A673 (cell line): Measurements from ENCODE around the gene CCDC127. TPM values are rescaled to one million over a fixed set of nuclear protein-coding genes. Genes with fewer than 3 reads are reported as not detected.

Experiments
- BruUV-seq: library from RNA; stranded (reverse); fragments of 400-500 nt; replicated peaks from 2 replicates; lab custom pipeline; 2021; lab: Mats Ljungman, UMichigan
- CTCF ChIA-PET: fragments of 300-600 bp; sonication (Branson Sonifier 250); formaldehyde crosslinking; loops from one replicate; lab custom pipeline; 2022; ENCODE audit warnings: antibody characterized with exemption; lab: Charles Lee
- POLR2A ChIA-PET: fragments of 300-600 bp; sonication (Branson Sonifier 250); formaldehyde crosslinking; loops from one replicate; lab custom pipeline; 2022; ENCODE audit warnings: antibody characterized with exemption; ENCODE audit not compliant: low non-redundant PET; lab: Charles Lee
- DNase-seq: peaks from one replicate; pipeline ENCODE4 v3.0.0-alpha.2; 2015; ENCODE audit warnings: low spot score
- H3K27ac ChIP-seq: fragments of 200-600 bp; sonication (generic); 2 replicates; pipeline ENCODE4 v1.5.1; 2016; ENCODE audit warnings: mixed run types, low read depth, mild to moderate bottlenecking, mixed read lengths, antibody characterized with exemption, low read length; ENCODE audit not compliant: poor library complexity, severe bottlenecking
- H3K27me3 ChIP-seq: fragments of 200-600 bp; sonication (generic); replicated peaks from 2 replicates; pipeline ENCODE4 v1.6.1; 2017; ENCODE audit warnings: mixed run types, low read depth, mild to moderate bottlenecking, mixed read lengths, antibody characterized with exemption, low read length; ENCODE audit not compliant: insufficient read depth, poor library complexity
- H3K36me3 ChIP-seq: fragments of 200-600 bp; sonication (generic); 2 replicates; pipeline ENCODE4 v1.6.1; 2016; ENCODE audit warnings: mixed run types, mild to moderate bottlenecking, mixed read lengths, antibody characterized with exemption, low read length; ENCODE audit not compliant: insufficient read depth, poor library complexity, severe bottlenecking
- H3K4me1 ChIP-seq: fragments of 200-600 bp; sonication (generic); 2 replicates; pipeline ENCODE4 v1.6.1; 2017; ENCODE audit warnings: mixed run types, mild to moderate bottlenecking, mixed read lengths, antibody characterized with exemption, low read length; ENCODE audit not compliant: insufficient read depth, poor library complexity, severe bottlenecking
- H3K4me3 ChIP-seq: fragments of 200-600 bp; sonication (generic); 2 replicates; pipeline ENCODE4 v1.5.1; 2016; ENCODE audit warnings: low read depth, mixed run types, mild to moderate bottlenecking, mixed read lengths, low read length; ENCODE audit not compliant: poor library complexity, severe bottlenecking
- H3K9me3 ChIP-seq: fragments of 200-600 bp; sonication (generic); 2 replicates; pipeline ENCODE4 v1.6.1; 2016; ENCODE audit warnings: mixed run types, low read depth, mild to moderate bottlenecking, mixed read lengths, antibody characterized with exemption, low read length; ENCODE audit not compliant: poor library complexity, severe bottlenecking
- EZH2 ChIP-seq: fragments of 200-600 bp; sonication (generic); IDR thresholded peaks from 2 replicates; pipeline ENCODE4 v1.6.1; 2017; ENCODE audit warnings: borderline replicate concordance, low read depth, mild to moderate bottlenecking, mixed read lengths, antibody characterized with exemption, low read length; ENCODE audit not compliant: poor library complexity, severe bottlenecking
- intact Hi-C: fragments of 100-400 bp; cut with micrococcal nuclease; formaldehyde crosslinking; loops from one replicate; pipeline ENCODE4 v1.10.0; 2022; ENCODE audit not compliant: unreplicated experiment
- total RNA-seq: library from RNA; stranded (reverse); gene quantifications from 2 replicates; pipeline ENCODE4 v1.2.3, GENCODE V29; 2021
- TF ChIP-seq, protein P1 (sequence below): fragments of 300-800, 200-600 bp; sonication (generic); conservative IDR thresholded peaks from 2 replicates; pipeline ENCODE4 v1.5.1; 2017; ENCODE audit warnings: low read depth, mild to moderate bottlenecking, antibody characterized with exemption, low read length, moderate library complexity, mixed read lengths

CCDC127 gene
- total RNA-seq, 1 experiment from 2014 or later = 8.8 TPM

GRCh38 chr5:192691-192969 is 25.3 kb downstream of the CCDC127 start:
- no peak for DNase-seq

DNA sequence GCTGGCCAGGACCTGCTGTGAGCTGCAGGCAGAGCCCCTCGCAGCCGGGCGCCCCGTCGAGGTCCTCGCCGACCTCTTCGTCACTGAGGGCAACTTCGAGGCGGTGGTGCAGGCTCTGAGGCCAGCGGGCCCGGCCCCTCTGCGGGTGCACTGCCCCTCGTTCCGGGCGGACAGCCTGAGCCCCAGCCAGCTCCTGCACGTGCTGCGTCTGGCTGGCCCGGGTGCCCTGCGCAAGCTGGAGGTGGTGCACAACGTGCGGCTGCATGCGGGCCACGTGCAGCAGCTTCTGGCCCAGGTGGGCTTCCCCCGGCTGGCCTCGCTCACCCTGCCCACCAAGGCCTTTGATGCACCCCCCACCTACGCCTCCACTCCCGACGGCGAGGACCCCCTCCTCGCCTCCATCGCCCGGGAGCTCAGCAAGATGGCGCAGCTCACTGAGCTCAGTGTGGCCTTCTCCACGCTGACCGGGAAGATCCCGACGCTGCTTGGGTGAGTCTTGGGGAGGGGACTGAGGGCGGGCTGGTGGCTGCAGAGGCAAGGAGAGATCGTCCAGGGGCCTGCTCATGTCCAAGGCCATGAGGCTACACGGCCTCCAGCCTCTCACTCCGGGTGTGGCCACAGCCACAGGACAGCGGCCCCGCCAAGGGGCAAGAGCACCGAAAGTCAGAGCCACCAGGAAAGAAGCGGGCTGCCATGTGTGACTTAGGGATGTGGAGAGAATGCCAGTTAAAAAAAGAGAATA is 25.8 kb downstream of the CCDC127 start:
- H3K9me3 ChIP-seq = no peaks in the 10 kb centered on the region
- intact Hi-C loops = no loop called here
- ChIA-PET CTCF (no interaction called here), POLR2A (no interaction called here)
- no peaks in the 10 kb centered on the region for H3K36me3 ChIP-seq
- peaks cover 3% of the 10 kb centered on the region for H3K4me1 ChIP-seq
- H3K27ac ChIP-seq = no peak overlapping the region
- H3K27me3 ChIP-seq = no peaks in the 10 kb centered on the region
- DNase-seq = no peak
- no peak for TF ChIP-seq EZH2
- TF ChIP-seq, protein P1, sequence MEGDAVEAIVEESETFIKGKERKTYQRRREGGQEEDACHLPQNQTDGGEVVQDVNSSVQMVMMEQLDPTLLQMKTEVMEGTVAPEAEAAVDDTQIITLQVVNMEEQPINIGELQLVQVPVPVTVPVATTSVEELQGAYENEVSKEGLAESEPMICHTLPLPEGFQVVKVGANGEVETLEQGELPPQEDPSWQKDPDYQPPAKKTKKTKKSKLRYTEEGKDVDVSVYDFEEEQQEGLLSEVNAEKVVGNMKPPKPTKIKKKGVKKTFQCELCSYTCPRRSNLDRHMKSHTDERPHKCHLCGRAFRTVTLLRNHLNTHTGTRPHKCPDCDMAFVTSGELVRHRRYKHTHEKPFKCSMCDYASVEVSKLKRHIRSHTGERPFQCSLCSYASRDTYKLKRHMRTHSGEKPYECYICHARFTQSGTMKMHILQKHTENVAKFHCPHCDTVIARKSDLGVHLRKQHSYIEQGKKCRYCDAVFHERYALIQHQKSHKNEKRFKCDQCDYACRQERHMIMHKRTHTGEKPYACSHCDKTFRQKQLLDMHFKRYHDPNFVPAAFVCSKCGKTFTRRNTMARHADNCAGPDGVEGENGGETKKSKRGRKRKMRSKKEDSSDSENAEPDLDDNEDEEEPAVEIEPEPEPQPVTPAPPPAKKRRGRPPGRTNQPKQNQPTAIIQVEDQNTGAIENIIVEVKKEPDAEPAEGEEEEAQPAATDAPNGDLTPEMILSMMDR = no peak
- BruUV-seq = no TSS peak
- H3K4me3 ChIP-seq = no peak overlapping the region

More at GRCh38 chr5:192691-192969, 25.3 kb downstream of the CCDC127 start:
- BruUV-seq = no TSS peak
- TF ChIP-seq, protein P1 = no peak
- no peak for TF ChIP-seq EZH2
- CTCF ChIA-PET = no interaction called here
- peaks cover 3% of the 10 kb centered on the region for H3K4me1 ChIP-seq
- H3K27me3 ChIP-seq = no peaks in the 10 kb centered on the region
- intact Hi-C loops = no loop called here
- no peaks in the 10 kb centered on the region for H3K9me3 ChIP-seq
- H3K27ac ChIP-seq = no peak overlapping the region
- no peak overlapping the region for H3K4me3 ChIP-seq
- POLR2A ChIA-PET = no interaction called here
- H3K36me3 ChIP-seq = no peaks in the 10 kb centered on the region

GRCh38 chr5:191036-191948 is 26.7 kb downstream of the CCDC127 start, which contains the start of gene LRRC14B:
TSS of gene LRRC14B (plus strand) at chr5:191495. CDS start at chr5:191539, 44 bp downstream.
- Histone ChIP-seq H3K4me3 (no peak within 1 kb of the TSS), H3K4me1 (peaks cover 3% of the 10 kb centered on the region), H3K9me3 (no peaks in the 10 kb centered on the region), H3K36me3 (no peaks in the 10 kb centered on the region), H3K27me3 (no peaks in the 10 kb centered on the region), H3K27ac (no peak within 1 kb of the TSS)
- no TSS peak for BruUV-seq
- CTCF ChIA-PET = no interaction called here
- DNase-seq = no peak
- intact Hi-C loops = no loop called here
- POLR2A ChIA-PET = no interaction called here
- TF ChIP-seq EZH2 = no peak
- TF ChIP-seq, protein P1 = no peak
